GM19372 (cell line): Measurements from ENCODE around the gene EFCAB11.
A peak's percentile ranks its signal among the peaks of the same experiment; 100 is the strongest.

ENCODE experiments used
- ATAC-seq: cut with Tn5 transposase; IDR thresholded peaks from one replicate; pipeline ENCODE4 v1.9.1; 2021; ENCODE audit warnings: mild to moderate bottlenecking, low read depth, moderate library complexity; ENCODE audit not compliant: unreplicated experiment

The EFCAB11 gene, protein sequence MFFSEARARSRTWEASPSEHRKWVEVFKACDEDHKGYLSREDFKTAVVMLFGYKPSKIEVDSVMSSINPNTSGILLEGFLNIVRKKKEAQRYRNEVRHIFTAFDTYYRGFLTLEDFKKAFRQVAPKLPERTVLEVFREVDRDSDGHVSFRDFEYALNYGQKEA

DNA sequence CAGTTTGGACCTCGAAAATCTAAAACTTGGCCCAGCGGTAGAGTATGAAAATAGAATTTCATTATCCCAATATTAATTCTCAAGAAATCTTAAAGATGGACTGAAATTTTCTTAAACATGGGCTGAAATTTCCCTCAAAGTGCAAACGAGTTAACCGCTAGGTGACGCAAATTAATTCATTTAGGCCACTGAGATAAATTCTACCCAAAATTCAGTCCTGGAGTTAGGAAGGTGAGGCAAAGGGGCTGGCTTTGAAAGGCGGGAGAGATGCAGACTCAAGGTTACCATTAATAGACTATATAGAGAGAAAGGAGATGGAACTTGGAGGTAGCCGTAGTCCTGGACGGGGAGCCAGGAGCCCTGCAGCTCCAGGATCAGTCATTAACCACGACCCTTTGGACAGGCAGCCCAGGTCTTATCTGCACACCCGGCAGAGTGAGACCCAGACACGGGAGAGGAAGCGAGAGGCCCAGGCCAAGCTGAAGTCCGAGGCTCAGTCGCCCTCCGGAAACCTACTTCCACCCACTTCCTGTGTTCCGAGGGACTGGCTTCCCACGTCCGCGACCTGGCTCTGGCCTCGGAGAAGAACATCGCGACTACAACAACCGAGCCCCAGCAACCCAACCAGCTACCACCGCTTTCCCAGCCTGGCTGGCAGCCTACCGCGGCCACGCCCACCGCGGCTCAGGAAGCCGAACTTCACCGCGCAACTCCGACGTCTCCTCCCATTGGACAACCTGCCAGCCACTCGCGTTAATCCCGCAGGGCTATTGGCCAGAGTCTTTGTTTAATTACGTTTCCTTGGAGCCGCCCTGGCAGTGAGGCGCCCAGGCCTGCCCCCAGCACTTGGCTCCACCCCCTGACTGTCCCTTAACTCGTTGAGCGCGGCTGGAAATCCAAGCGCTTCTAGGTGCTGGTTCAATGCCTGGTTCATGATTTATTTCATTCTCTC is at the start of gene EFCAB11:
Gene EFCAB11, minus strand, starts transcription at position 661 of the 952 bp plus-strand sequence. Its CDS starts 70 bp downstream, at position 591.
- peak; percentile 76 for ATAC-seq

GRCh38 chr14:90003526-90004307 is 49.2 kb upstream of the EFCAB11 start:
- ATAC-seq, result no peak

DNA sequence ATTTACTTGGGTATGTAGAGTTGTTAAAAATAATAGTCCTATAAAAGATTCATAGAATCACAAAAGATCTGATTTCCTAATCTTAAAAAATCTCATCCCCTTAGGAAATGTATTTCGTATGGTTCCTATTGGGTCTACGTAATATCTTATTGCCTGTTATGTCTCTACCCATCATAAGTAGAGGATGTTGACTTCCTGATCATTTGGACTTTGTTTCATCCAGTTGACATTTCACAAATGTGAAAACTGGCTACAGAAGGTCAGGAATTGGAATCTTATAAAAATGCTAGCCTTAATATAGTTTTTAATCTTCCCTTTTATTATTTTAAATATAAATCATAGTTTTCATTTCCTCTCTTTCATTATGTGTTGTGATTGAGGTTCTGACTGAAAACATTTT is 46.4 kb upstream of the EFCAB11 start:
- ATAC-seq, result no peak

- ATAC-seq, result no peak
Observed at GRCh38 chr14:89996963-89997362, 42.4 kb upstream of the EFCAB11 start.

DNA sequence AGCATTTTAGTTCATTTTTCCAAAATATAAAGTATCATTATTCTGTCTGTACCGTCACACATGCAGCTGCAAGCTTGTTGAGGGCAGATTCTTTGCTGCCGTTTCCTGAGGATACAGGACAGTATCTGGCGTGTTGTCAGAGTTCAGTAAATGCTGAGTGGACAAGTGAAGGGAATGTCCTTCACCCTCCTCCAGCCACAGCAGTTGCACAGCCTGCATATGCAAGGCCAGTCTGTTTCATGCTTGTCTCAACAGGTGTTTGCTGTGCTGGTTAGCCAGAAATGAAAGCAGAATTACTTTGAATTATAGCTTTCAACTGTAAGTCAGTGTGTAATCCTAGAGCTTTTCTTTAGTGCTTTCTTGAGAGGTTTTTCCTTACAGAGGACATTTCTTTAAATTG is 37.7 kb upstream of the EFCAB11 start:
- ATAC-seq, result no peak

- no peak for ATAC-seq
Observed at GRCh38 chr14:89990623-89991275, 36.2 kb upstream of the EFCAB11 start.

- no peak for ATAC-seq
Observed at GRCh38 chr14:89990218-89990617, 35.7 kb upstream of the EFCAB11 start.

DNA sequence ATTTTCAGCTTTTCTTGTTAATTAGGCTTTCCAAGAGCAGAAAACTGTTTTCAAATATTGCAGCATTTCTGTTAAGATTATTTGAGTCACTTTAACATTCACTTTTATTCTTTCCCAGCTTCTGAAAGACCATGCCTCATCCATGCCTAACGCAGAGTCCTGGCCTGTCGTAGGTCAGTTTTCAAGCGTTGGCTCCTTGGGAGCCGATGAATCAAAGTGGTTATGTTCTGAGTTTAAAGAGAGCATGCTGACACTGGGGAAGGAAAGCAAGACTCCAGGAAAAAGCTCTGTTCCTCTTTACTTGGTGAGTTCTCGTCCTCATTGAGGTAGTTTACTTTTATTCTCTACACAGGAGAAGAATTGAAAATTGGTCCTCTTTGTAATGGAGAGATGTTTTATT is 34.3 kb upstream of the EFCAB11 start:
- no peak for ATAC-seq

DNA sequence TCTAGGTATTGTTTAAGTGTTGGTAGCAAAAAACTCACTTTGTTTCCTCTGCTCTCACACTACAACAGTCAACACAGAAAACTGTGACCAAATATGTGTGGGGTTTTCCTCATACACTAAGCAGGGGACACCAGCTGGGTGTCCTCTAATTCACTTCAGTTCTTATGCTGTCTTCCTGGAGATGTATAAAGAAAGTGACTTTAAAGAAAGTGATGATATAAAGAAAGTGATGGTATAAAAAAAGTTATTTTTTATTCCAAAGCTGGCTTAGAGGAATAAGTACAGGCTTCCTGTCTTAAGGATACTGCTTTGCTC is 32.6 kb upstream of the EFCAB11 start:
- ATAC-seq, result no peak

DNA sequence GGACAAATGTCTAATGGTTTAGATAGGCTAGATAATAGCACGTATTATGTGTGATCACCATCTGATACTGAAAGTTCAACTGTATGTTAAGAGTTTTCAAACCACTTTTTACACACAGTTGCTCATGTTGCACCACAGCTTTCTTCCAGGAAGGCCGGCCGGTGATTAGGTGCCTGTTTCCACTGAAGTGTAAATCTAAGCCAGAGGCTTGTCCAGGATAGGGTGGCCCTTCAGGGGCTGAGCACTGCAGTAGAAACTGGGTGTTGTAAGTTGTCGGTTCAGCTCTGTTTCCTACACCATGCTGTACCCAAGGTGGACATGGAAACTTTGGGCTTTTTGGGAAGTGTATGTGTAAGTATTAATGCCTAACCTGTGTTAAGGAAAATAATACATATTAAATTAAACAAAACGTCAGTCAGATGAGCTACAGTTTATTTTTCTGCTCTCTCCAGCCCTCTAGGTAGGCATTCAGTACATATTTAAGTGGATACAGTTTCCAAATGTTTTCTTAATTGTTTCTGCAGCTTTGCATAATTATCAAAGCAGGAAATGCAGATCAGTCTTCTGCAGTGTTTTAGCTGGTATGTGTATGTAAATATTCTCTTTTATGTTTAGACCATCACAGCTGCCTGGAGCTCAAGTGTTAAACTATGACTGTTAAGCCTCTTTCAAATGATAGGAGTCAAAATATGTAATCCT is 32.1 kb upstream of the EFCAB11 start:
- no peak for ATAC-seq

- no peak for ATAC-seq
Observed at GRCh38 chr14:89983375-89983774, 28.8 kb upstream of the EFCAB11 start.

GRCh38 chr14:89978656-89979055 is 24.1 kb upstream of the EFCAB11 start:
- ATAC-seq, result no peak

DNA sequence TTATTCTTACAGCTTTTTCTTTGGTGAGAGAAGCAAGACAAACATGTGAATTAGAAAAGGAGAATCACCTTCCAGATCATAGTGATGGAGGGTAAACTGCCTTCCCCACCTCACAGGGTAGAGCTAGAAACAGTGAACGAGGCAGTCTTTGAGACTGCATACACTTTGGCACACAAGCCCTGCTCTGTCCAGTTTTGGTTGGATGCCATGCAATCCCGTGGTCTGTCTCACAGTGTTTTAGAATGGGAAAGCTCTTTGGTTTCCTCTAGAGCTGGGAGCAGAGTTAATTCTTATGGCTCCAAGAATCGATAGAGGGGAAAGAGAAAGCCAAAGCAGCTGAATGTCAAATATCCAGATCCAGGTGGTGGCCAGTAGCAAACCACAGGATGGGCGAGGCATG is 23.1 kb upstream of the EFCAB11 start:
- no peak for ATAC-seq

GRCh38 chr14:89973234-89973823 is 18.8 kb upstream of the EFCAB11 start:
- peak; percentile 67 for ATAC-seq

GRCh38 chr14:89965839-89966238 is 11.3 kb upstream of the EFCAB11 start:
- ATAC-seq, result no peak

GRCh38 chr14:89963288-89963978 is 8.9 kb upstream of the EFCAB11 start:
- ATAC-seq, result no peak

GRCh38 chr14:89960914-89961313 is 6.4 kb upstream of the EFCAB11 start:
- ATAC-seq, result no peak

DNA sequence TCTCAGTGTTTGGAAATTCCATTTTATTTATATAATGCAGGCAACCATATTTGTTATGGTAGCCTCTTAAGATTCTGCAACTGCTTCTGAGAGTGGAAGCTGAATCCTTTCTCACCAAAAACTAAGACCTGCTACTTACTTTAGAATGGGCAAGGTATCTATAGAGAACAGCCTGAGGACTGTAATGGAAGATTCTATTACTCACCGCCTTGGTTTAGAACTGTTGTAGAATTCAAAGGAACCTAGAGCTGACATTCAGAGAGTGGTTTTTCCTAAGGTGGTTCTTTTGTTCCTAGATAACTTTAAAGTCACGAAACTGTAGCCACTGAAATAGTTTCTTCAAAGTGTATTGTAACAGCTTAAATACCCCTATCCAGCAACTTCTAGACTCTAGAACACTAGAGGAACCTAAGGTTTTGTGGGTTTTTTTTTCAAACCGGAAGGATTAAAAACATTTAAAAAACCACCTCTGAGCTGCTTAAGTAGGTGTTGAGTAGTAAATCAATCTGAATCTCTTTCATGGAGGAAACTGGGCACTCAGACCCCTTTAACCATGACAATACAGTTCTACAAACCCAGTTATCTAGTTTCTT is 5.4 kb upstream of the EFCAB11 start:
- no peak for ATAC-seq

DNA sequence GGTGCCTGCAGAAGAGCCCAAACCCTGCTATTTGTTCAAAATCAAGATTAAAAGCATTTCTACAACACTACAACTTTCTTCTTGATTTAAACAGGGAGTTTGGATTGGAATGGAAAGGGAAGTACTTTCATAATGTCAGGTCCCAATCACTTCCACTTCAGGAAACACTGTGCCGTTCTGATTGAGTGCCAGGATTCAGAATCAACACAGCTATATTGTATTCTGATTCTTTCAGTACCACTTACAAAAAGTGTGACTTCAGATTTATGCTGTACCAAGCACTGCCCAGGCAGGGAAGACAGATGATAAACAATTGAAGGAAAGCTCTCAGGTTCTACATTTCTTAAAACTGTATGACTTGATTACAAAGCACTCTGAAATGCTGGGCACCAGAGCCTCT is 4.4 kb upstream of the EFCAB11 start:
- ATAC-seq, result no peak
